ENCODE measurements around the gene DEAF1.
"Not testable (repeated sequence)": the region's sequence is repeated elsewhere in the genome, so short reads cannot be mapped to it uniquely, and the experiment has no call there.

DEAF1 gene

GRCh38 chr11:680476-680875 is 14.5 kb downstream of the DEAF1 start:
- no peak for DNase-seq (ENCODE audit: low read depth in 2 of 2)

GRCh38 chr11:679271-680207 is 15.5 kb downstream of the DEAF1 start:
- no peak for DNase-seq (ENCODE audit: low read depth in 2 of 2)

GRCh38 chr11:678297-678696 is 16.7 kb downstream of the DEAF1 start:
- no peak for DNase-seq (ENCODE audit: low read depth in 2 of 2)

- no peak for DNase-seq (ENCODE audit: low read depth in 2 of 2)
These were observed 20.6 kb downstream of the DEAF1 start for GRCh38 chr11:674406-674805.

- DNase-seq (ENCODE audit: low read depth in 2 of 2): no peak
These were observed 21.2 kb downstream of the DEAF1 start for GRCh38 chr11:673866-674265.

- no peak for DNase-seq (ENCODE audit: low read depth in 2 of 2)
These were observed 29.2 kb downstream of the DEAF1 start for GRCh38 chr11:665704-666281.

GRCh38 chr11:665062-665703 is 29.8 kb downstream of the DEAF1 start:
- DNase-seq (ENCODE audit: low read depth in 2 of 2): no peak

- DNase-seq (ENCODE audit: low read depth in 2 of 2): no peak
These were observed 32.2 kb downstream of the DEAF1 start for GRCh38 chr11:662689-663274.

GRCh38 chr11:660681-661444 is 34.2 kb downstream of the DEAF1 start:
- DNase-seq (ENCODE audit: low read depth in 2 of 2): no peak

GRCh38 chr11:660281-660680 is 34.7 kb downstream of the DEAF1 start:
- DNase-seq (ENCODE audit: low read depth in 2 of 2): no peak

GRCh38 chr11:659532-660085 is 35.4 kb downstream of the DEAF1 start:
- DNase-seq (ENCODE audit: low read depth in 2 of 2): no peak

- no peak for DNase-seq (ENCODE audit: low read depth in 2 of 2)
These were observed 37.3 kb downstream of the DEAF1 start for GRCh38 chr11:657691-658126.

GRCh38 chr11:656866-657265 is 38.2 kb downstream of the DEAF1 start:
- no peak for DNase-seq (ENCODE audit: low read depth in 2 of 2)

GRCh38 chr11:656426-656825 is 38.6 kb downstream of the DEAF1 start:
- no peak for DNase-seq (ENCODE audit: low read depth in 2 of 2)

- no peak for DNase-seq (ENCODE audit: low read depth in 2 of 2)
These were observed 39.8 kb downstream of the DEAF1 start for GRCh38 chr11:655036-655726.

GRCh38 chr11:654444-654843 is 40.6 kb downstream of the DEAF1 start:
- not testable (repeated sequence) for DNase-seq (ENCODE audit: low read depth in 2 of 2)

- no peak for DNase-seq (ENCODE audit: low read depth in 2 of 2)
These were observed 41.2 kb downstream of the DEAF1 start for GRCh38 chr11:653837-654236.

GRCh38 chr11:653136-653535 is 41.9 kb downstream of the DEAF1 start:
- DNase-seq (ENCODE audit: low read depth in 2 of 2): not testable (repeated sequence)

GRCh38 chr11:650482-650881 is 44.5 kb downstream of the DEAF1 start:
- no peak for DNase-seq (ENCODE audit: low read depth in 2 of 2)

- not testable (repeated sequence) for DNase-seq (ENCODE audit: low read depth in 2 of 2)
These were observed 47.3 kb downstream of the DEAF1 start for GRCh38 chr11:647672-648158.

Measured in stimulated activated CD8-positive, alpha-beta memory T cell treated with anti-CD3 and anti-CD28 coated beads, Interleukin-15, amount 100 ng/mL, for 48 hours (primary cell).